ENCODE data around the gene SNCB.

GRCh38 chr5:176647030-176647842, 16.9 kb upstream of the SNCB start, which contains the start of gene TSPAN17:
- TF ChIP-seq POLR2AphosphoS5 (IDR thresholded peaks at IDR 0.05; ENCODE audit: low read depth, low read length) (peak; percentile 98), CTCF (IDR thresholded peaks at IDR 0.05 in 2 of 3, conservative IDR thresholded peaks at IDR 0.05 in 1 of 3; ENCODE audit: borderline replicate concordance in 1 of 3, insufficient read depth in 1 of 3, low read depth in 2 of 3, low read length in 2 of 3) (no peak), CEBPB (IDR thresholded peaks at IDR 0.05; ENCODE audit: low read depth) (no peak), EZH2 (IDR thresholded peaks at IDR 0.05) (no peak), EZH2phosphoT487 (IDR thresholded peaks at IDR 0.05; ENCODE audit: borderline replicate concordance) (no peak), POLR2A (IDR thresholded peaks at IDR 0.05; ENCODE audit: borderline replicate concordance, extremely low read depth, insufficient read depth, insufficient read length) (peak; percentile 95), RAD21 (IDR thresholded peaks at IDR 0.05; ENCODE audit: low read depth) (no peak), REST (IDR thresholded peaks at IDR 0.05; ENCODE audit: low read depth) (no peak), ZBTB33 (IDR thresholded peaks at IDR 0.05; ENCODE audit: extremely low read depth, insufficient replicate concordance, low read length) (no peak), YY1 (IDR thresholded peaks at IDR 0.05; ENCODE audit: extremely low read depth, insufficient replicate concordance, low read depth, low read length) (peak; percentile 89), ELF1 (IDR thresholded peaks at IDR 0.05; ENCODE audit: borderline replicate concordance, low read depth) (no peak)

Measured in HCT116 (cell line).